Suppressor macrophage (primary cell): ENCODE results near the gene RAPGEFL1.
A peak's percentile ranks its signal among the peaks of the same experiment; 100 is the strongest.
"Not testable (repeated sequence)": the region's sequence is repeated elsewhere in the genome, so short reads cannot be mapped to it uniquely, and the experiment has no call there.

ENCODE experiments used
- DNase-seq, 4 experiments: peaks; one replicate each; pipeline ENCODE4 v3.0.0-alpha.2; 2020 to 2022

RAPGEFL1 gene

GRCh38 chr17:40173778-40174135, 3.5 kb upstream of the RAPGEFL1 start:
- no peak for DNase-seq

GRCh38 chr17:40174514-40174913, 2.8 kb upstream of the RAPGEFL1 start:
- DNase-seq, result peak in 1 of 4 experiments; percentile 12

- DNase-seq, result no peak
Measured at GRCh38 chr17:40175928-40176753, 1.1 kb upstream of the RAPGEFL1 start.

- DNase-seq, result no peak
Measured at GRCh38 chr17:40176754-40177110, 538 bp upstream of the RAPGEFL1 start.

GRCh38 chr17:40178021-40178601, 841 bp downstream of the RAPGEFL1 start:
- no peak for DNase-seq

- DNase-seq, result no peak
Measured at GRCh38 chr17:40178660-40179059, 1.4 kb downstream of the RAPGEFL1 start.

GRCh38 chr17:40179923-40180659, 2.8 kb downstream of the RAPGEFL1 start:
- peak in 3 of 4 experiments; percentile 25 to 46 (median 44) for DNase-seq

GRCh38 chr17:40180694-40181093, 3.4 kb downstream of the RAPGEFL1 start:
- DNase-seq, result no peak

- no peak for DNase-seq
Measured at GRCh38 chr17:40181205-40181604, 3.9 kb downstream of the RAPGEFL1 start.

GRCh38 chr17:40182606-40183005, 5.3 kb downstream of the RAPGEFL1 start:
- DNase-seq, result no peak

- no peak for DNase-seq
Measured at GRCh38 chr17:40187238-40187637, 10.0 kb downstream of the RAPGEFL1 start.

- no peak for DNase-seq
Measured at GRCh38 chr17:40188694-40189093, 11.4 kb downstream of the RAPGEFL1 start.

GRCh38 chr17:40190197-40191021, 13.1 kb downstream of the RAPGEFL1 start:
- DNase-seq, result peak in 1 of 4 experiments; percentile 23

GRCh38 chr17:40191237-40192208, 14.3 kb downstream of the RAPGEFL1 start:
- peak; percentile 52 to 82 (median 71) for DNase-seq

- no peak for DNase-seq
Measured at GRCh38 chr17:40192961-40193360, 15.7 kb downstream of the RAPGEFL1 start.

GRCh38 chr17:40194821-40195220, 17.6 kb downstream of the RAPGEFL1 start:
- DNase-seq, result no peak

GRCh38 chr17:40197550-40197949, 20.3 kb downstream of the RAPGEFL1 start:
- no peak for DNase-seq

GRCh38 chr17:40197965-40198456, 20.7 kb downstream of the RAPGEFL1 start:
- not testable (repeated sequence) for DNase-seq

- DNase-seq, result no peak
Measured at GRCh38 chr17:40198576-40198975, 21.3 kb downstream of the RAPGEFL1 start.

GRCh38 chr17:40203131-40203530, 25.9 kb downstream of the RAPGEFL1 start:
- no peak for DNase-seq

GRCh38 chr17:40206193-40206592, 28.9 kb downstream of the RAPGEFL1 start:
- DNase-seq, result peak; percentile 14 to 53 (median 40)
